Stimulated activated CD8-positive, alpha-beta memory T cell treated with anti-CD3 and anti-CD28 coated beads, Interleukin-2, amount 100 ng/mL, for 1 hour (primary cell): ENCODE results near the gene SNRNP25.
"Not testable (repeated sequence)": the region's sequence is repeated elsewhere in the genome, so short reads cannot be mapped to it uniquely, and the experiment has no call there.

Experiments
- DNase-seq, 2 donors: peaks; one replicate each; pipeline ENCODE4 v3.0.0-alpha.2; 2020; ENCODE audit warnings: low read depth in 2 of 2

Gene SNRNP25

GRCh38 chr16:41439-42068, 12.1 kb upstream of the SNRNP25 start:
- no peak for DNase-seq

- DNase-seq = no peak
Observed at GRCh38 chr16:42069-42457, 11.6 kb upstream of the SNRNP25 start.

- no peak for DNase-seq
Observed at GRCh38 chr16:42691-43090, 10.9 kb upstream of the SNRNP25 start.

DNA sequence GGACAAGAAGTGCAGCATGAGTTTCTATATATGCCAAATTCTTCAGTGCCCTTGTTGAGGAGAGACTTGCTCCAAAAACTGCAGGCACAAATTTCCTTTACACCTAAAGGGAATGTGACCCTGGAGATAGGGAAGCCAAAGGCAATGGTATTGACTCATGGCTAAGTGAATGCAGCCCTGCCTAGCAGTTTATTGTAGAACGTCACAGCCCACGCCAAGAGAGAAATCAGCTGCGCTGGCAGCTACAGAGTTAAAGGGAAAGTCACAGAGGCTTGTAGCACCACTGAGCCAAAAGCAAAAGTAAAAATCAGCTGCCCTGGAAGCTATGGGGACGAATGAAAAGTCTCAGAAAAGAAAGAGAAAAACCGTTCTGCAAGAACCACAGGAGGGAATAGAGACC, 10.3 kb upstream of the SNRNP25 start:
- DNase-seq = no peak

DNA sequence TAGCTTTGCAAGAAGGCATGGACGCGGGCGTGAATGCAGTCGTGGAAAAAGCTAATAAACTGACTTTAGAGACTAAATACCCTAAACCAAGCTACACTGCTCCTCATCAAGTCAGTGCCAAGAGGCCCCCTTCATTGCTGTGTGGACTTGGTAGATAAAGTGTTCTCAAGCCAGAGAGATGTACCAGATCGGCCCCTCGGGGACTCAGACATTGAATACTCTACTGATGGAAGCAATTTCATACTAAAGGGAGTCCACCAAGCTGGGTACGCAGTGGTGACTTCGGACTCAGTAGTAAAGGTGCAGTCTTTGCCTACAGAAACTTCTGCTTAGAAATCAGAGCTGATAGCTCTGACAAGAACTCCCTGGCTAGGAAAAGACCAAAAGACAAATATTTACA, 9.0 kb upstream of the SNRNP25 start:
- DNase-seq = no peak

DNA sequence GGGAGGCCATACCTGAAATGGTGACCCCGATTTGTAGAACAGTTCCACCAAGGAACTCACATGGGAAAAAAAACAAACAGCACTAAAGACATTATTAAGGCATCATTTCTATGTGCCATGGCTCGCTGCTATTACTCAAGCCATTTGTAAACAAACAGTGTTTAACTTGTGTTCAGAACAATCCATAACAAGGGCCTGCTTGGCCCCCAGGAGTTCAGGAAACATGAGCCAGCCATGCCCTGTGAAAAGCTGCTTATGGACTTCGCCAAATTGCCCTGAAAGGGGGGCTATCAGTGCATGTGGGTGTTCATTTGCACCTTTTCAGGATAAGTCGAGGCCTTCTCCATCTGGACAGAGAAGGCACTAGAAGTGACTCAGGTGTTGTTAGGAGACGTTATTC, 8.2 kb upstream of the SNRNP25 start:
- DNase-seq = no peak

- DNase-seq = not testable (repeated sequence)
Observed at GRCh38 chr16:46510-46909, 7.1 kb upstream of the SNRNP25 start.

- DNase-seq = no peak
Observed at GRCh38 chr16:47234-47633, 6.4 kb upstream of the SNRNP25 start.

DNA sequence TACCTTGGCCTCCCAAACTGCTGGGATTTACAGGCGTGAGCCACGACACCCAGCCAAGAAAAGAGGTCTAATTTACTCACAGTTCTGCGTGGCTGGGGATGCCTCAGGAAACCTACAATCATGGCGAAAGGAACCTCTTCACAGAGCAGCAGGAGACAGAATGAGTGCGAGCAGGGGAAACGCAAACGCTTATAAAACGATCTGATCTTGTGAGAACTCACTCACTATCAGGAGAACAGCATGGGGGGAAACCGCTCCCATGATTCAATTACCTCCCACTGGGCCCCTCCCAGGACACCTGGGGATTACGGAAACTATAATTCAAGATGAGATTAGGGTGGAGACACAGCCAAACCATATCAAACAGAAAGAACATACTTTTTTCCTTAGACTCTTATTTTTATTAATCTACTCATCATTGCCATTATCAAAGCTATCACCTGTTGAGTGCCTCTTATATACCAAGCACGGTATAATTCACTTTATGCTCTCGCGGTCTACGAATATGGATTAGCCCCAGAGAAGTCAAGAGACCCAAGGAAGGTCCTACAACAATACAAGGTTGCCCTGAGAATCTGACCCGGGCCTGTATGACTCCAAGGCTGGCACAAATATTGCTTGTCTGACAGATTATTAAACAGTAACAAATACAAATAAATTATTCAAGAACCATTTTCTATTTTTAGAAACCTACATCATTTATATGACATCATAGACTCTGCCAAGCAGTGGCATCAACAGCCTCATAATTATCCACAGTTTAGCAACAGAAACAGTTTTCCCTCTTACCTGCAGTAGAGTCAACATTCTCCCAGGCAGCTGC, 2.6 kb upstream of the SNRNP25 start:
- no peak for DNase-seq

GRCh38 chr16:54237-54581, 581 bp downstream of the SNRNP25 start:
- DNase-seq = no peak

- DNase-seq = no peak
Observed at GRCh38 chr16:55571-56136, 2.0 kb downstream of the SNRNP25 start.

- DNase-seq = no peak
Observed at GRCh38 chr16:56231-56927, 2.8 kb downstream of the SNRNP25 start.

DNA sequence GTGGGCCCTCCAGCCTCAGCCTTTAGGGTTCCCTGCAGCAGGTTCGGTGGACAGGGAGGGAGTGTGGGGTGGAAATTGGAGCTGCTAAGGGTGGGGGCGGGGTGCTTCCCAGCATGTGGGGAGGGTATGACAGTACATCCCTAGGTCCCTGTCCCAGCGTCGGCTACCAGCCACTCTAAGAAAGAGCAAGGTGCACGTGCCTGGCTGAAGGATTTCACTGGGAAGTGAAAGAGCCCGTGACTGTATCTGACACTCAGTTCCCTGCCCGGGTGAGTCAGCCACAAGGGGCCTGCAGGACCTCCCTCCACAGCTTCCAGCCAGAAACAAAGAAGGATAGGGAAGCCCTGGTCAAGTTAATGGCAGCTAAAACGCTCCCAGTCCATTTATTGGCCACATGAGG, 4.1 kb downstream of the SNRNP25 start:
- no peak for DNase-seq

DNA sequence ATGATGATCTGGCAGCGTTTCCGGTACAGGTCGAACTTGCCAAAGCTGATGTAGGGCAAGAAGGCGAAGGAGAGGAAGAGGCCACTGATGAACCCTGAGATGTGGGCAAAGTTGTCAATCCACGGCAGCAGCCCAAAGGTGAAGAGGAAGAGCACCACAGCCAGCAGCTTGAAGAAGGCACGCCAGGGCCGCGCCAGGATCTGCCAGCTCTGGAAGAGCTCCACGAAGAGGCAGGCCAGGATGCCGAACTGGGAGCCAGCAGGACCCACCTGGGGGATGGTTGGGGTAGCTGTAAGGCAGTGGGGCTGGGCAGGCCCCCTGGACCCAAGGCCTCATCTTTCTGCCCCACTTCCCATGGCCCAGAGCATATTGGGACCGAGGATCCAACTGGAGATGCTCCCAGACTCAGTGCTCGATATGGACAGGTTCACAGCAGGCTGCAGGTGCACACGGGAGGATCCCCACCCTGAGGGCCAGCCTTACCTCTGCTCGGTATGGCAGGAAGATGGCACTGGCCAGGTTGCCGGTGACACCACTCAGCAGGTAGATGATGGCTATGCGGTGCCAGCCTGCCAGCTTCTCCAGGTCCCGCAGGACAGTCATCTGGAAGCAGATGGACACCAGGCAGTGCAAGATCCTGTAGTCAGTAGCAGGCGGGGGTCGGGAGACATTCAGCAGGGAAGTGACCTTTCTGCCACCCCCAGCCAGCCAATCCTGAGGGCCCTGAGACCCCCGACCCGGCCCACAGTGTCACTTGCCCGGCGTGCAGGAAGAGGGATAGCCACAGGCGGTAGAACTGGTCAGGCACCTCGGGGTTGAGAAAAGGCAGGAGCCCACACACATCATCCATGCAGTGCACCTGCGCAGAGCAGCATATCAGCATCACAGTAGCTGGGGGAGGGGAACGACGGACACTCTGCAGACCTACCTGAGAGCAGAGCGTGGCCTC, 5.1 kb downstream of the SNRNP25 start:
- no peak for DNase-seq

DNA sequence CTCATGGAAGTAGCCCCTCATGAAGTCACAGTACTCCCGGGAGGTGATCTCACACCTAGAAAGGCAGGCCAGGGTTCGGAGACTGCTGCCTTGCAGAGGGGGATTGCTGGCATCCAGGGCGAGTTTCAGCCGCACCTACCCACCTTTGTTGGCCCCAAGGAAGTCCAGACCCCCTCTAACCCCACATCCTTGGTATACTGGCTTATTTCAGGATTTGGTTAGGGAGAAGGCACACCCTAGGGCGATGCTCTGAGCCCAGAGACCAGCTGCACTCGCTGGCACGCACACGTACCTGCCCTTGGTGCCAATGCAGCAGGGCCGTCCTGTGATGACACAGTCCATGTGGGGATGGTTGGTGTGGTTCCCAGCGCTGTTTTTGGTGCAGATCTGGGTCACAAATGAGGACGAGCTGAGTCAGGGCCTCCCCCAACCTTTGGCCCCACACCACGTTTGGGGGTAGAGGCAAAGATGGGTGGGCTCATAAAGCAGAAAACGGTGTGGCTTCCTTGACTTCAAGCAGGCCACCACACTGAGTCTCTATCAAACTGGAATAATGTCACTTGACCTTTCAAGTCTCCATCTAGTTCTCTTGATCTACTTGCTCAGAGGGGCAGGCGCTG, 5.9 kb downstream of the SNRNP25 start:
- no peak for DNase-seq

GRCh38 chr16:60166-60565, 6.5 kb downstream of the SNRNP25 start:
- no peak for DNase-seq

GRCh38 chr16:60929-61878, 7.6 kb downstream of the SNRNP25 start:
- no peak for DNase-seq

GRCh38 chr16:61879-62281, 8.3 kb downstream of the SNRNP25 start:
- DNase-seq = no peak

DNA sequence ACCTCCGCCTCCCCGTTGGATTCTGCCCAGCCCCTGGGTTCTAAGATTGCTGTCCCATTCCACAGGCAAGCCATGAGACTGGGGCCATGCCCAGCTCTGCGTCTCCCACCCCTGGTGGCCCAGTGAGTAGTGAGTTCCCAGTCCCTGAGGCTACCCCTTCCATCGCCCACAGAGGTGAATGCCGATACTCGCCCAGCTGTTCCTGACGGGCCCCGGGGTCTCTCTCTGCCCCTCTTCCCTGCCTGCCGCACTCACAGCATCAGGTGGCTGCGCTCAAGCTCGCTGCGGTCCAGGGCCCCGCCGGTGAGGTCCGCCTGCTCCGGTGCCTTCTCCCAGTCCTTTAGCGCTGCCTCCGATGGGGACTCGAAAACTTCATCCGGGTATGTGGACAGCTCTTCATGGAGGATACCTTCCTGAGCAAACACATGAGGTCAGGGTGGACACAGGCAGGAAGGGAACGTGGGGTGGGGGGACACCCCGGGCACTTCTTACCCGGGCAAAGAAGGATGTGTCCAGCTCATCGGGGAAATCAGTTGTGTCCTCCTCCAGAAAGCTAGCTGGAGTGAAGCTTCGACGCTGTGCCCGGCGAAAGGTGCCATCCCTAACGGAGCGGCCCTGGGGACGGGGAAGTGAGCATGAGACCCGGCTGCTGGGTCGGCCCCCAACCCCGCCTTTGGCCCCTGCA, 8.8 kb downstream of the SNRNP25 start:
- DNase-seq = no peak
